Transverse colon (tissue), 4 donors: ENCODE data around the gene JSRP1. TPM values are rescaled to one million over a fixed set of nuclear protein-coding genes. Genes with fewer than 3 reads are reported as not detected.

Experiments used
- DNase-seq: peaks from one replicate; pipeline ENCODE4 v3.0.0-alpha.2; 2019
- H3K27ac ChIP-seq, 4 donors: fragments of 200-600 bp; sonication (generic); 2 replicates each; pipeline ENCODE4 v1.5.1; 2016 to 2018; ENCODE audit warnings: inconsistent platforms in 4 of 4
- H3K27me3 ChIP-seq: fragments of 200-600 bp; sonication (generic); 2 replicates; pipeline ENCODE4 v1.5.1; 2017; ENCODE audit warnings: inconsistent platforms
- H3K36me3 ChIP-seq, 4 donors: fragments of 200-600 bp; sonication (generic); 2 replicates each; pipeline ENCODE4 v1.5.1; 2017 to 2019; ENCODE audit warnings: inconsistent platforms in 4 of 4
- H3K4me1 ChIP-seq, 4 donors: fragments of 200-600 bp; sonication (generic); 2 replicates each; pipeline ENCODE4 v1.5.1; 2017 to 2020; ENCODE audit warnings: inconsistent platforms in 4 of 4
- H3K4me3 ChIP-seq, 4 donors: fragments of 200-600 bp; sonication (generic); 1 replicate in 1 of 4; 2 replicates in 3 of 4; pipeline versions ENCODE4 v1.5.1 to v1.6.1; 2017 to 2019; ENCODE audit warnings: inconsistent platforms in 4 of 4
- H3K9me3 ChIP-seq, 2 donors: fragments of 200-600 bp; sonication (generic); 2 replicates each; pipeline ENCODE4 v1.5.1; 2017 to 2019; ENCODE audit warnings: inconsistent platforms in 2 of 2
- CTCF ChIP-seq, 5 experiments: fragments of 200-600 bp in 3 of 5; fragments of 450-650 bp in 2 of 5; sonication (generic) in 3 of 5; IDR thresholded peaks; 1 replicate in 2 of 5; 2 replicates in 3 of 5; pipeline ENCODE4 v1.5.1; 2016 to 2017; ENCODE audit warnings: antibody characterized with exemption in 5 of 5, inconsistent platforms in 3 of 5, mild to moderate bottlenecking in 2 of 5, moderate library complexity in 1 of 5
- EP300 ChIP-seq: sonication (generic); formaldehyde crosslinking; IDR thresholded peaks from one replicate; pipeline ENCODE4 v1.6.1; 2017; ENCODE audit warnings: antibody characterized with exemption, low read depth
- POLR2A ChIP-seq: fragments of 450-650 bp; IDR thresholded peaks from one replicate; pipeline ENCODE4 v1.6.1; 2016; ENCODE audit warnings: antibody characterized with exemption, mild to moderate bottlenecking, moderate library complexity
- POLR2AphosphoS5 ChIP-seq, 3 donors: sonication (generic); formaldehyde crosslinking; IDR thresholded peaks; one replicate each; pipeline ENCODE4 v1.6.1; 2016; ENCODE audit warnings: antibody characterized with exemption in 3 of 3
- whole genome bisulfite sequencing, 2 donors: methylation state at CpG; one replicate each; pipeline ENCODE4 v1.1.5; 2018; ENCODE audit warnings: low coverage in 1 of 2; 5-methylcytosine and 5-hydroxymethylcytosine counted together
- in situ Hi-C, 4 donors: fragments of 200-750 bp; cut with MboI; loops; one replicate each; pipeline versions ENCODE4 v1.15.0 to v1.15.1; 2017; ENCODE audit warnings: low sequenced_read_pairs in 3 of 4, low pct_ligation_motif_present in 1 of 4, low pct_unique_long_range_greater_than_20kb in 1 of 4
- intact Hi-C: fragments of 100-400 bp; cut with DNase I; formaldehyde crosslinking; loops from one replicate; pipeline ENCODE4 v1.15.1; 2023; ENCODE audit warnings: low total_unique reads
- total RNA-seq, 4 donors: library from RNA; depleted of rRNA; stranded (reverse); fragments of >200 nt; gene quantifications; one replicate each; pipeline ENCODE4 v1.1.0, GENCODE V29; 2016

The JSRP1 gene
- total RNA-seq, 4 donors from 2014 or later, result 5.6 TPM; not detected in 3

GRCh38 chr19:2286402-2287140 is 30.4 kb upstream of the JSRP1 start:
- Histone ChIP-seq H3K4me1 (peaks cover 3 to 36% (median 28%) of the 10 kb centered on the region in 4 donors), H3K27me3 (peaks cover 71% of the 10 kb centered on the region), H3K27ac (no peak overlapping the region), H3K36me3 (no peaks in the 10 kb centered on the region), H3K9me3 (no peaks in the 10 kb centered on the region), H3K4me3 (no peak overlapping the region)
- WGBS, 2 donors, result 86% methylated on average over 20 of the region's 20 CpGs; no CpG with 5 or more reads in 1 of the 2 donors
- intact Hi-C loops, result loop anchor here (10.0 kb wide), 1 partner anchor 1898 kb away; the partner anchor contains the start of genes ANKRD24 and SIRT6
- in situ Hi-C loops, result loop anchor here in 2 of 4 donors (25.0 kb wide), 1 partner anchor 101 kb away; no protein-coding TSS in a partner anchor
- DNase-seq, result no peak
- TF ChIP-seq EP300, result no peak
- no peak for TF ChIP-seq POLR2AphosphoS5 (IDR thresholded peaks at IDR 0.05)
- no peak for TF ChIP-seq POLR2A
- no peak for TF ChIP-seq CTCF (IDR thresholded peaks at IDR 0.05)

DNA sequence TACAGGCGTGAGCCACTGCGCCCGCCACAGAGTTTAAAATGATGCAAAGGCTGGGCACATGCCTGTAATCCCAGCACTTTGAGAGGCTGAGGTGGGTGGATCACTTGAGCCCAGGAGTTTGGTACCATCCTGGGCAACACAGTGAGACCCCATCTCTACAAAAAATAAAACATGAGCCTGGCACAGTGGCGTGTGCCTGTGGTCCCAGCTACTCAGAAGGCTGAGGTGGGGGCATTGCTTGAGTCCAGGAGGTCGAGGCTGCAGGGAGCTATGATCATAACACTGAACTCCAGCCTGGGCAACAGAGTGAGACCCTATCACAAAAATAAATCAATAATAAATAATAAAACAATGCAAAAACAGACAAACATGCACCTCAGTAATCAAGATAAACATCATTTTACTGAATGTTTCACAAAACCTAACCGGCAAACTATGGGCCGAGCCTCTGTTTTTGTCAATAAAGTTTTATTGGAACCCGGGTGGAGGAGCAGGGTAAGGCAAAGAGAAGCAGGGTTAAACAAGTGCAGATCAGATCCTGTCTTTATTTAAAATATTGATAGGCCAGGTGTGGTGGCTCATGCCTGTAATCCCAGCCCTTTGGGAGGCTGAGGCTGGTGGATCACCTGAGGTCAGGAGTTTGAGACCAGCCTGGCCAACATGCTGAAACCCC is 27.8 kb upstream of the JSRP1 start:
- no peak for TF ChIP-seq CTCF (IDR thresholded peaks at IDR 0.05)
- TF ChIP-seq POLR2AphosphoS5 (IDR thresholded peaks at IDR 0.05), result no peak
- no peak for TF ChIP-seq POLR2A
- no peak for TF ChIP-seq EP300
- H3K4me1 ChIP-seq, result peaks cover 0 to 14% (median 8%) of the 10 kb centered on the region in 4 donors
- intact Hi-C loops, result loop anchor here (2.0 to 10.0 kb wide), 2 partner anchors 607 to 1901 kb away; partner anchors contain the start of genes ANKRD24 and SIRT6
- no peak overlapping the region for H3K4me3 ChIP-seq
- H3K27me3 ChIP-seq, result peaks cover 51% of the 10 kb centered on the region
- no peak for DNase-seq
- in situ Hi-C loops, result loop anchor here in 2 of 4 donors (25.0 kb wide), 1 partner anchor 103 kb away; no protein-coding TSS in a partner anchor
- no peak overlapping the region for H3K27ac ChIP-seq
- 20 to 86% methylated on average over 1 to 8 of the region's 8 CpGs for WGBS, 2 donors
- no peaks in the 10 kb centered on the region for H3K36me3 ChIP-seq
- H3K9me3 ChIP-seq, result no peaks in the 10 kb centered on the region

- no peaks in the 10 kb centered on the region for H3K9me3 ChIP-seq
- H3K4me1 ChIP-seq, result peaks cover 0 to 23% (median 11%) of the 10 kb centered on the region in 4 donors
- WGBS, 2 donors, result 40 to 70% methylated on average over 4 to 11 of the region's 11 CpGs
- in situ Hi-C loops, result loop anchor here in 2 of 4 donors (25.0 kb wide), 1 partner anchor 104 kb away; no protein-coding TSS in a partner anchor
- H3K27me3 ChIP-seq, result peaks cover 40% of the 10 kb centered on the region
- TF ChIP-seq POLR2AphosphoS5 (IDR thresholded peaks at IDR 0.05) (no peak), EP300 (no peak), POLR2A (no peak), CTCF (IDR thresholded peaks at IDR 0.05) (no peak)
- peak overlapping the region in 1 of 4 donors; percentile 38 for H3K4me3 ChIP-seq
- no peak for DNase-seq
- H3K36me3 ChIP-seq, result no peaks in the 10 kb centered on the region
- H3K27ac ChIP-seq, result no peak overlapping the region
- intact Hi-C loops, result loop anchor here (2.0 to 10.0 kb wide), 2 partner anchors 608 to 1902 kb away; partner anchors contain the start of genes ANKRD24 and SIRT6
Measured at GRCh38 chr19:2282862-2283237, 26.6 kb upstream of the JSRP1 start.
